GM10266 (cell line): Measurements from ENCODE around the gene NRDC.
"Not testable (repeated sequence)": the region's sequence is repeated elsewhere in the genome, so short reads cannot be mapped to it uniquely, and the experiment has no call there.

ENCODE experiments used
- DNase-seq: peaks from one replicate; pipeline ENCODE4 v3.0.0; 2012; ENCODE audit errors: extremely low spot score
- CTCF ChIP-seq: IDR thresholded peaks from 2 replicates; pipeline ENCODE4 v1.5.1; 2012; ENCODE audit warnings: mild to moderate bottlenecking, low read depth; ENCODE audit not compliant: control insufficient read depth, insufficient read depth; ENCODE audit errors: missing control alignments

The NRDC gene

GRCh38 chr1:51840743-51841461 lies 37.6 kb downstream of the NRDC start:
- TF ChIP-seq CTCF = no peak

GRCh38 chr1:51840182-51840581 lies 38.3 kb downstream of the NRDC start:
- DNase-seq = no peak
- no peak for TF ChIP-seq CTCF

More at GRCh38 chr1:51840743-51841461, 37.6 kb downstream of the NRDC start:
- DNase-seq = no peak

- no peak for TF ChIP-seq CTCF
- DNase-seq = no peak
Observed at GRCh38 chr1:51839094-51839493, 39.4 kb downstream of the NRDC start.

- no peak for DNase-seq
Observed at GRCh38 chr1:51837243-51837642, 41.3 kb downstream of the NRDC start.

GRCh38 chr1:51833700-51834099 lies 44.8 kb downstream of the NRDC start:
- TF ChIP-seq CTCF = no peak
- DNase-seq = no peak

More at GRCh38 chr1:51837243-51837642, 41.3 kb downstream of the NRDC start:
- no peak for TF ChIP-seq CTCF

GRCh38 chr1:51829058-51829457 lies 49.5 kb downstream of the NRDC start:
- no peak for DNase-seq
- TF ChIP-seq CTCF = no peak

GRCh38 chr1:51819810-51820209 lies 58.7 kb downstream of the NRDC start:
- TF ChIP-seq CTCF = no peak
- DNase-seq = no peak

- DNase-seq = not testable (repeated sequence)
Observed at GRCh38 chr1:51819021-51819420, 59.5 kb downstream of the NRDC start.
